Measurements from ENCODE around the gene RXRA. TPM values are rescaled to one million over a fixed set of nuclear protein-coding genes. Genes with fewer than 3 reads are reported as not detected.

RXRA gene
- total and polyA plus RNA-seq, 9 donors: 19.0 to 44.4 (median 32.0) TPM

DNA sequence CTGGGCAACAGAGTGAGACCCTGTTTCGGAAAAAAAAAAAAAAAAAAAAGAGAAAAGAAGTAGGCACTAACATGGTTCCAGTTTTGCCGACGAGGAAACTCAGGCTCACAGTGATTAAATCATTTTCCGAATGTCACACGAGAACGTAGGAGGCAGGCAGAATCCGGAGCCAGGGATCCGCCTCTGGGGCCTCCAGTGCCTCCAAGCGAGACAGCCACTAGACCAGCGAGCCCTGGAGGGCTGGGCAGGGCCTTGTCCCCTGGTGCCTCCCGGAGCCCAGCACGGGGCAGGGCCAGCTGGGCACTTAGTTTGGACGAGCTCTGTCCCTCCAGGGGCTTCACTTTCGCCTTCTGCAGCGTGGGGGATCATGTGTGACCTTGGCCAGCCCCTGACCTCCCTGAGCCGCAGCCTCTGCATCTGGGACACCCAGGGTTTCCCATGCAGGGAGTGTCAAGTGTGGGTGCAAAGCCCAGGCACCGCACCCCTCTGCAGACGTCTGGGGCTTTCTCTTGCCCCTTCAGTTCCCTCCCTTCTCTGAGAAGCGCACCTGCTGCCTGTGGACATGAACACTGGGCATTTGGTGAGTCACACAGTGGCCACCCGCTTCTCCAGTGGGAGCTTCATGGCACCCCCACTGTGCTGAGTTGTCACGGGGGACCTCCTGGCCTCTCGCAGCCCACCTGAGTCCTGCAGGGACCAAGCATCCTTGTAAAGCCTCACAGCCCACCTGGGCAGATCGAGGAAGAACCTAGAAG is 80.3 kb downstream of the RXRA start:
- no peak for DNase-seq
- Histone ChIP-seq H3K27ac (ENCODE audit: low read length) (peak overlapping the region; percentile 69), H3K27me3 (ENCODE audit: control insufficient read depth, insufficient read depth, low read length) (no peaks in the 10 kb centered on the region), H3K36me3 (ENCODE audit: control insufficient read depth, insufficient read depth, low read length) (peaks cover 34% of the 10 kb centered on the region), H3K4me1 (ENCODE audit: control insufficient read depth, insufficient read depth, low read length) (peaks cover 77% of the 10 kb centered on the region), H3K4me3 (ENCODE audit: low read length) (no peak overlapping the region), H3K9me3 (replicated peaks; ENCODE audit: control insufficient read depth, low read depth, low read length) (no peaks in the 10 kb centered on the region)
- 42% methylated on average over 21 of the region's 23 CpGs for WGBS (ENCODE audit: insufficient coverage)

DNA sequence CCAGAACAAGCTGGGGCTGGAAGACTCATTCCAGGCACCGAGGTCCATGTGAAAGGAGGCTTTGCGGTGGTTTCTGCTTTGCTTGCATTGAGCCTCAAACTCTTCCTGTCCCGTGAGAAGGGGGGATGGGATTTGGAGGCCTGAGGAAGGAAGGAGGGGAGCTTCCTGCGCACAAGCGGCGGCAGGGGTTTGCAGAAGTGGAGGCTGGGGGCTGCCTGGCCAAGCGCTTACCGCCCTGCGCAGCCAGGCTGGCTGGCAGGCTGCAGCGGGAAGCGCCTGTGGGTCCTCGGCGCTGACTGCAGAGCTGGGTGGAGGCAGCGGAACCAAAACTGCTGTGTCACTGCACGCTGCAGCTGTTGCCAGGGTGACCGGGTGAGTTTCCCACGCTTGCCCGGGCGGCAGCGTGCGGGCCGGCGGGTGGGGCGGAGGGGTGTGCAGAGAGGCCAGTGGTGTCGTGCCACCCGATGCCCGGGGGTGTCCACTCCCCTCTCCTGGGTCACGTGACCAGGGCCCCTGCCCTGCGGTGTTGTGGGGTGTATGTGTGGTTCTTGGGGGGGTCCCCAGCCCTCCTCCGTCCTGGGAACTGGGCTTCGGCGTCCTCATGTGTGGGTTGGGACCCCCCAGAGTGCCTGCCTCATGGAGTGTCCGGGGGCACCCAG is 81.0 kb downstream of the RXRA start:
- Histone ChIP-seq H3K4me3 (ENCODE audit: low read length) (peak overlapping the region; percentile 5), H3K27me3 (ENCODE audit: control insufficient read depth, insufficient read depth, low read length) (no peaks in the 10 kb centered on the region), H3K4me1 (ENCODE audit: control insufficient read depth, insufficient read depth, low read length) (peaks cover 81% of the 10 kb centered on the region), H3K27ac (ENCODE audit: low read length) (peak overlapping the region; percentile 69), H3K36me3 (ENCODE audit: control insufficient read depth, insufficient read depth, low read length) (peaks cover 30% of the 10 kb centered on the region), H3K9me3 (replicated peaks; ENCODE audit: control insufficient read depth, low read depth, low read length) (no peaks in the 10 kb centered on the region)
- peak; percentile 93 for DNase-seq
- 7% methylated on average over 27 of the region's 33 CpGs for WGBS (ENCODE audit: insufficient coverage)

- peaks cover 82% of the 10 kb centered on the region for H3K4me1 ChIP-seq (ENCODE audit: control insufficient read depth, insufficient read depth, low read length)
- H3K27ac ChIP-seq (ENCODE audit: low read length): no peak overlapping the region
- DNase-seq: no peak
- H3K9me3 ChIP-seq (replicated peaks; ENCODE audit: control insufficient read depth, low read depth, low read length): no peaks in the 10 kb centered on the region
- H3K36me3 ChIP-seq (ENCODE audit: control insufficient read depth, insufficient read depth, low read length): peaks cover 29% of the 10 kb centered on the region
- no peaks in the 10 kb centered on the region for H3K27me3 ChIP-seq (ENCODE audit: control insufficient read depth, insufficient read depth, low read length)
- no peak overlapping the region for H3K4me3 ChIP-seq (ENCODE audit: low read length)
- WGBS (ENCODE audit: insufficient coverage): 72% methylated on average over 8 of the region's 9 CpGs
Measured at GRCh38 chr9:134408389-134408788, 82.1 kb downstream of the RXRA start.

- H3K27ac ChIP-seq (ENCODE audit: low read length): no peak overlapping the region
- 92% methylated on average over 39 of the region's 40 CpGs for WGBS (ENCODE audit: insufficient coverage)
- no peak for DNase-seq
Measured at GRCh38 chr9:134408939-134409737, 82.9 kb downstream of the RXRA start.

DNA sequence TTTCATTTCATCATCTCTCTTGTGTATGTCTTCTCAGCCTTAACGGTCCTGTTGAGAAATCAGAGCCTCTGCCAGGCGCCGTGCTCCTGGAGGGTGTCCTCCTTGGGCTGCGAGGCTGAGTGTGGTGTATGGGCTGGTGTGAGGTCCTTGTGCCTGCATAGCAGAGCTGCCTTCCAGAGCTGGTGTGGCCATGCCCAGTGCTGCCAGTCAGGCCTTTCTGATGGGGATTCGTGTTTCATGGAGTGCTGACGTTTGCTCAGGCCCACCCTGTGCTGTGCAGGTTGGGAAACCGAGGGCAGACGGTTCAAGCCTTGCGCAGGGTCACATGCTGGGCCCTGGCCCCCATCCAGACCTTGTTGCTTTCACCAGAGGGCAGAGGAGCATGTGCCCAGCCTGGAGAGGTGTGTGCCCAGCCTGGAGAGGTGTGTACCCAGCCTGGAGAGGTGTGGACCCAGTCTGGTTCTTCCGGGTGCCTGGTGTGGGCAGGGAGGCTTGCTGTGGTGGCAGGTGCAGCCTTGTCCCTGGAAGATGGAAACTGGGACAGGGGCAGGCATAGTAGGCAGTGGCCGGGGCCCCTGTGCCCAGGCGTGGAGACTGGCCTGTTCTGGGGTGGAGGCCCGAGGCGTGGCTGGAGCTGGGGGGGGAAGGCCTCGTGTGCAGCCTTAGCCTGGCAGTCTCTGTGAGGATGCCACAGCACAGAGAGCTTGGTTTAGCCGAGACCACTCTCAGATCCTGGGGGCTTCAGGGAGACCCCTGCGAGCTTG is 84.0 kb downstream of the RXRA start:
- WGBS (ENCODE audit: insufficient coverage): 83% methylated on average over 15 of the region's 17 CpGs
- peaks cover 27% of the 10 kb centered on the region for H3K36me3 ChIP-seq (ENCODE audit: control insufficient read depth, insufficient read depth, low read length)
- no peaks in the 10 kb centered on the region for H3K9me3 ChIP-seq (replicated peaks; ENCODE audit: control insufficient read depth, low read depth, low read length)
- no peak overlapping the region for H3K4me3 ChIP-seq (ENCODE audit: low read length)
- peaks cover 77% of the 10 kb centered on the region for H3K4me1 ChIP-seq (ENCODE audit: control insufficient read depth, insufficient read depth, low read length)
- no peaks in the 10 kb centered on the region for H3K27me3 ChIP-seq (ENCODE audit: control insufficient read depth, insufficient read depth, low read length)
- DNase-seq: no peak
- H3K27ac ChIP-seq (ENCODE audit: low read length): no peak overlapping the region

More at GRCh38 chr9:134408939-134409737, 82.9 kb downstream of the RXRA start:
- Histone ChIP-seq H3K4me3 (ENCODE audit: low read length) (no peak overlapping the region), H3K9me3 (replicated peaks; ENCODE audit: control insufficient read depth, low read depth, low read length) (no peaks in the 10 kb centered on the region), H3K27me3 (ENCODE audit: control insufficient read depth, insufficient read depth, low read length) (no peaks in the 10 kb centered on the region), H3K4me1 (ENCODE audit: control insufficient read depth, insufficient read depth, low read length) (peaks cover 80% of the 10 kb centered on the region), H3K36me3 (ENCODE audit: control insufficient read depth, insufficient read depth, low read length) (peaks cover 27% of the 10 kb centered on the region)

DNA sequence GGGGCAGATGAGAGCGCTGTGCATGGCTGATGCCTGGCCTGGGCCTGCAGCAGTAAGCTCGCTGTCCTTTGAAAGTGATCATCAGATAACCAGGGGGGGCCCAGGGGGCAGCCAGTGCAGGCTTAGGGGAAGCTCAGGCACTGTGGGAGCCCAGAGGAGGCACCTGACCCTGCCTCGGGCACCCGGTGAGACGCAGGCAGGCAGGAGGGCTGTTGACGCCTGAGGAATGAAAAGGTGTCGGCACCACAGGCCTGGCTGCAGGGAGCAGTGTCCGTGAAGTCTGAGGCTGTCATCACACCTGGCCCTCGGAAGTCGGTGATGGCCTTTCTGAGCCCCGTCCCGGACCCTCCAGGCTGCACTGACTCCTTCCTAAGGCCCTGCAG is 84.6 kb downstream of the RXRA start:
- WGBS (ENCODE audit: insufficient coverage): 68% methylated on average over 12 of the region's 12 CpGs
- H3K4me3 ChIP-seq (ENCODE audit: low read length): no peak overlapping the region
- no peaks in the 10 kb centered on the region for H3K9me3 ChIP-seq (replicated peaks; ENCODE audit: control insufficient read depth, low read depth, low read length)
- no peaks in the 10 kb centered on the region for H3K27me3 ChIP-seq (ENCODE audit: control insufficient read depth, insufficient read depth, low read length)
- peaks cover 28% of the 10 kb centered on the region for H3K36me3 ChIP-seq (ENCODE audit: control insufficient read depth, insufficient read depth, low read length)
- no peak for DNase-seq
- no peak overlapping the region for H3K27ac ChIP-seq (ENCODE audit: low read length)
- H3K4me1 ChIP-seq (ENCODE audit: control insufficient read depth, insufficient read depth, low read length): peaks cover 71% of the 10 kb centered on the region

- Histone ChIP-seq H3K27me3 (ENCODE audit: control insufficient read depth, insufficient read depth, low read length) (no peaks in the 10 kb centered on the region), H3K4me3 (ENCODE audit: low read length) (no peak overlapping the region), H3K4me1 (ENCODE audit: control insufficient read depth, insufficient read depth, low read length) (peaks cover 62% of the 10 kb centered on the region), H3K27ac (ENCODE audit: low read length) (no peak overlapping the region), H3K36me3 (ENCODE audit: control insufficient read depth, insufficient read depth, low read length) (peaks cover 32% of the 10 kb centered on the region), H3K9me3 (replicated peaks; ENCODE audit: control insufficient read depth, low read depth, low read length) (no peaks in the 10 kb centered on the region)
- 43% methylated on average over 23 of the region's 25 CpGs for WGBS (ENCODE audit: insufficient coverage)
- peak; percentile 56 for DNase-seq
Measured at GRCh38 chr9:134411440-134412297, 85.4 kb downstream of the RXRA start.

GRCh38 chr9:134412298-134412711 is 86.0 kb downstream of the RXRA start:
- 70% methylated on average over 16 of the region's 16 CpGs for WGBS (ENCODE audit: insufficient coverage)
- Histone ChIP-seq H3K27ac (ENCODE audit: low read length) (no peak overlapping the region), H3K27me3 (ENCODE audit: control insufficient read depth, insufficient read depth, low read length) (no peaks in the 10 kb centered on the region), H3K9me3 (replicated peaks; ENCODE audit: control insufficient read depth, low read depth, low read length) (no peaks in the 10 kb centered on the region), H3K36me3 (ENCODE audit: control insufficient read depth, insufficient read depth, low read length) (peaks cover 38% of the 10 kb centered on the region), H3K4me1 (ENCODE audit: control insufficient read depth, insufficient read depth, low read length) (peaks cover 56% of the 10 kb centered on the region), H3K4me3 (ENCODE audit: low read length) (no peak overlapping the region)
- DNase-seq: no peak

- 75% methylated on average over 11 of the region's 13 CpGs for WGBS (ENCODE audit: insufficient coverage)
- Histone ChIP-seq H3K9me3 (replicated peaks; ENCODE audit: control insufficient read depth, low read depth, low read length) (no peaks in the 10 kb centered on the region), H3K4me3 (ENCODE audit: low read length) (no peak overlapping the region), H3K27ac (ENCODE audit: low read length) (no peak overlapping the region), H3K36me3 (ENCODE audit: control insufficient read depth, insufficient read depth, low read length) (peaks cover 46% of the 10 kb centered on the region), H3K27me3 (ENCODE audit: control insufficient read depth, insufficient read depth, low read length) (no peaks in the 10 kb centered on the region), H3K4me1 (ENCODE audit: control insufficient read depth, insufficient read depth, low read length) (peaks cover 49% of the 10 kb centered on the region)
- no peak for DNase-seq
Measured at GRCh38 chr9:134413112-134413715, 87.0 kb downstream of the RXRA start.
